A673 (cell line): ENCODE measurements around the gene FUT3.

ENCODE experiments used
- CTCF ChIP-seq: fragments of 300-800, 200-600 bp; sonication (generic); conservative IDR thresholded peaks from 2 replicates; pipeline ENCODE4 v1.5.1; 2017; ENCODE audit warnings: low read depth, mild to moderate bottlenecking, antibody characterized with exemption, low read length, moderate library complexity, mixed read lengths
- EZH2 ChIP-seq: fragments of 200-600 bp; sonication (generic); IDR thresholded peaks from 2 replicates; pipeline ENCODE4 v1.6.1; 2017; ENCODE audit warnings: borderline replicate concordance, low read depth, mild to moderate bottlenecking, mixed read lengths, antibody characterized with exemption, low read length; ENCODE audit not compliant: poor library complexity, severe bottlenecking

GRCh38 chr19:5822181-5822844, 28.9 kb downstream of the FUT3 start:
- TF ChIP-seq CTCF: no peak
- TF ChIP-seq EZH2: no peak
